IMR-90 (cell line): ENCODE measurements around the gene MDM4. TPM values are rescaled to one million over a fixed set of nuclear protein-coding genes. Genes with fewer than 3 reads are reported as not detected.

Source experiments
- ATAC-seq: fragments of 200-7000 bp; cut with Tn5 transposase; 2 replicates; pipeline ENCODE4 v1.9.1; 2020; ENCODE audit warnings: low read depth, mild to moderate bottlenecking, moderate library complexity
- BruUV-seq: library from RNA; stranded (reverse); fragments of 400-500 nt; replicated peaks from 2 replicates; lab custom pipeline; 2021; lab: Mats Ljungman, UMichigan
- CTCF ChIA-PET: fragments of 300-600 bp; formaldehyde crosslinking; extraction: SDS; loops from one replicate; lab custom pipeline; 2021; ENCODE audit warnings: antibody characterized with exemption; lab: Yijun Ruan, JAX
- POLR2A ChIA-PET: fragments of 300-600 bp; sonication (Branson Sonifier 250); formaldehyde crosslinking; loops from one replicate; lab custom pipeline; 2022; ENCODE audit warnings: antibody characterized with exemption; ENCODE audit not compliant: unreplicated experiment; lab: Charles Lee
- DNase-seq: peaks from one replicate; pipeline ENCODE4 v3.0.0; 2013
- H2AFZ ChIP-seq: replicated peaks from 2 replicates; pipeline ENCODE3; 2013; ENCODE audit warnings: low read length, mild to moderate bottlenecking; ENCODE audit not compliant: poor library complexity
- H2AK5ac ChIP-seq: 2 replicates; pipeline ENCODE4 v1.6.1; 2013; ENCODE audit warnings: low read depth, low read length, inconsistent platforms
- H2AK9ac ChIP-seq: replicated peaks from 2 replicates; pipeline ENCODE3; 2013; ENCODE audit warnings: mild to moderate bottlenecking, low read depth, low read length, moderate library complexity; ENCODE audit not compliant: poor library complexity
- H2BK120ac ChIP-seq: 2 replicates; pipeline ENCODE4 v1.6.1; 2013; ENCODE audit warnings: low read depth, low read length, inconsistent platforms
- H2BK15ac ChIP-seq: 3 replicates; pipeline ENCODE4 v1.6.1; 2013; ENCODE audit warnings: low read depth, low read length, inconsistent platforms
- H2BK20ac ChIP-seq: 2 replicates; pipeline ENCODE4 v1.6.1; 2013; ENCODE audit warnings: low read depth, mild to moderate bottlenecking, inconsistent platforms, low read length, moderate library complexity
- H2BK5ac ChIP-seq: 2 replicates; pipeline ENCODE4 v1.6.1; 2013; ENCODE audit warnings: mild to moderate bottlenecking, low read depth, low read length, inconsistent platforms; ENCODE audit not compliant: poor library complexity, severe bottlenecking
- H3K14ac ChIP-seq: replicated peaks from 2 replicates; pipeline ENCODE4 v1.6.1; 2013; ENCODE audit warnings: low read depth, low read length, inconsistent platforms
- H3K18ac ChIP-seq: 2 replicates; pipeline ENCODE4 v1.6.1; 2013; ENCODE audit warnings: low read depth, low read length, control low read depth
- H3K23ac ChIP-seq: 2 replicates; pipeline ENCODE4 v1.6.1; 2013; ENCODE audit warnings: low read depth, low read length, inconsistent platforms
- H3K27ac ChIP-seq: 2 replicates; pipeline ENCODE4 v1.5.1; 2013; ENCODE audit warnings: mild to moderate bottlenecking, control low read depth, low read length; ENCODE audit not compliant: insufficient read depth
- H3K27me3 ChIP-seq: 2 replicates; pipeline ENCODE4 v1.6.1; 2013; ENCODE audit warnings: low read length; ENCODE audit not compliant: control insufficient read depth, insufficient read depth
- H3K36me3 ChIP-seq: 2 replicates; pipeline ENCODE4 v1.6.1; 2013; ENCODE audit warnings: low read length, mixed read lengths; ENCODE audit not compliant: control insufficient read depth, insufficient read depth
- H3K4ac ChIP-seq: 2 replicates; pipeline ENCODE4 v1.6.1; 2013; ENCODE audit warnings: low read depth, low read length, inconsistent platforms
- H3K4me1 ChIP-seq: 2 replicates; pipeline ENCODE4 v1.6.1; 2013; ENCODE audit warnings: low read length, mixed read lengths; ENCODE audit not compliant: control insufficient read depth, insufficient read depth
- H3K4me2 ChIP-seq: 2 replicates; pipeline ENCODE4 v1.6.1; 2013; ENCODE audit warnings: low read depth, mild to moderate bottlenecking, control low read depth, low read length, moderate library complexity
- H3K4me3 ChIP-seq: 2 replicates; pipeline ENCODE4 v1.5.1; 2013; ENCODE audit warnings: low read depth, mild to moderate bottlenecking, control low read depth, low read length, moderate library complexity; ENCODE audit not compliant: insufficient read depth
- H3K56ac ChIP-seq: 2 replicates; pipeline ENCODE4 v1.6.1; 2013; ENCODE audit warnings: low read length, inconsistent platforms; ENCODE audit not compliant: insufficient read depth; ENCODE audit errors: extremely low read depth
- H3K79me1 ChIP-seq, 2 experiments: 2 replicates each; pipeline ENCODE4 v1.6.1; 2013; ENCODE audit warnings: low read length in 2 of 2, inconsistent platforms in 1 of 2, low read depth in 1 of 2
- H3K9ac ChIP-seq: 2 replicates; pipeline ENCODE4 v1.6.1; 2013; ENCODE audit warnings: low read depth, low read length, control low read depth
- H3K9me1 ChIP-seq: 2 replicates; pipeline ENCODE4 v1.6.1; 2013; ENCODE audit warnings: low read length, inconsistent platforms; ENCODE audit not compliant: insufficient read depth
- H3K9me3 ChIP-seq: 2 replicates; pipeline ENCODE4 v1.6.1; 2013; ENCODE audit warnings: low read length; ENCODE audit not compliant: control insufficient read depth, insufficient read depth
- H4K20me1 ChIP-seq: 2 replicates; pipeline ENCODE4 v1.6.1; 2013; ENCODE audit warnings: low read length, inconsistent platforms; ENCODE audit not compliant: insufficient read depth
- H4K5ac ChIP-seq: 2 replicates; pipeline ENCODE4 v1.6.1; 2013; ENCODE audit warnings: mild to moderate bottlenecking, low read depth, low read length, control low read depth
- H4K8ac ChIP-seq, 2 experiments: 2 replicates each; pipeline ENCODE4 v1.6.1; 2013; ENCODE audit warnings: low read depth in 2 of 2, low read length in 2 of 2, control low read depth in 1 of 2, inconsistent platforms in 1 of 2
- H4K91ac ChIP-seq: 2 replicates; pipeline ENCODE4 v1.6.1; 2013; ENCODE audit warnings: low read depth, low read length, inconsistent platforms; ENCODE audit not compliant: insufficient read depth
- BHLHE40 ChIP-seq: fragments of 150-350 bp; IDR thresholded peaks from 2 replicates; pipeline ENCODE4 v1.6.1; 2016; ENCODE audit warnings: mild to moderate bottlenecking, low read depth, low read length
- CEBPB ChIP-seq: IDR thresholded peaks from 2 replicates; pipeline ENCODE4 v1.6.1; 2012; ENCODE audit warnings: low read depth, low read length, improper control_type of control experiment
- CHD1 ChIP-seq: IDR thresholded peaks from 2 replicates; pipeline ENCODE4 v1.6.1; 2012; ENCODE audit warnings: low read depth, low read length, improper control_type of control experiment
- FOS ChIP-seq: fragments of 150-350 bp; IDR thresholded peaks from 2 replicates; pipeline ENCODE4 v1.6.1; 2016; ENCODE audit warnings: low read depth, low read length
- MAFK ChIP-seq: IDR thresholded peaks from 2 replicates; pipeline ENCODE4 v1.6.1; 2012; ENCODE audit warnings: low read depth, low read length, improper control_type of control experiment
- MXI1 ChIP-seq: IDR thresholded peaks from 2 replicates; pipeline ENCODE4 v1.6.1; 2012; ENCODE audit warnings: low read depth, mild to moderate bottlenecking, low read length, moderate library complexity, borderline replicate concordance
- NFE2L2 ChIP-seq: fragments of 150-350 bp; IDR thresholded peaks from 2 replicates; pipeline ENCODE4 v1.6.1; 2016; ENCODE audit warnings: low read depth, mild to moderate bottlenecking, low read length
- POLR2A ChIP-seq: IDR thresholded peaks from 2 replicates; pipeline ENCODE4 v1.6.1; 2012; ENCODE audit warnings: mild to moderate bottlenecking, low read depth, low read length
- RCOR1 ChIP-seq: IDR thresholded peaks from 2 replicates; pipeline ENCODE4 v1.6.1; 2012; ENCODE audit warnings: mild to moderate bottlenecking, low read length, improper control_type of control experiment; ENCODE audit not compliant: insufficient replicate concordance
- RFX5 ChIP-seq: IDR thresholded peaks from 2 replicates; pipeline ENCODE4 v1.8.0; 2012; ENCODE audit warnings: low read depth, mild to moderate bottlenecking, low read length, moderate library complexity
- SMC3 ChIP-seq: fragments of 150-350 bp; IDR thresholded peaks from 2 replicates; pipeline ENCODE4 v1.6.1; 2016; ENCODE audit warnings: low read depth, mild to moderate bottlenecking, antibody characterized with exemption, low read length, moderate library complexity
- WGBS, 2 experiments: methylation state at CpG; one replicate each; pipeline versions ENCODE4 v1.1.5 to v1.1.7; 2013; ENCODE audit warnings: missing lambda C conversion rate in 2 of 2; ENCODE audit not compliant: insufficient read length in 1 of 2; ENCODE audit errors: extremely low coverage in 2 of 2; 5-methylcytosine and 5-hydroxymethylcytosine counted together
- dilution Hi-C: fragments of 300-500 bp; cut with HindIII; formaldehyde crosslinking; loops from one replicate; pipeline ENCODE4 v1.14.3; 2018; ENCODE audit warnings: low sequenced_read_pairs; ENCODE audit not compliant: unreplicated experiment
- in situ Hi-C: fragments of 300-500 bp; cut with MboI; formaldehyde crosslinking; loops from 3 replicates; pipeline ENCODE4 v1.14.3; 2019; ENCODE audit warnings: low sequenced_read_pairs, inconsistent platforms, mixed read lengths
- intact Hi-C: fragments of 100-400 bp; cut with micrococcal nuclease; formaldehyde crosslinking; loops from 2 replicates; pipeline ENCODE4 v1.10.0; 2022
- polyA plus RNA-seq, 3 experiments: library from polyadenylated mRNA; depleted of rRNA; stranded (reverse); fragments of >200 nt; gene quantifications; 2 replicates each; pipeline ENCODE4 v1.2.3, GENCODE V29; 2012; ENCODE audit warnings: low replicate concordance in 1 of 3
- total RNA-seq: library from RNA; depleted of rRNA; stranded (reverse); fragments of >200 nt; gene quantifications from 2 replicates; pipeline ENCODE4 v1.2.3, GENCODE V29; 2012
- TF ChIP-seq, protein P1 (sequence below): conservative IDR thresholded peaks from 2 replicates; pipeline ENCODE4 v1.5.1; 2012; ENCODE audit warnings: mild to moderate bottlenecking, low read depth, low read length, improper control_type of control experiment

Gene MDM4
- total and polyA plus RNA-seq, 2 of the 4 experiments (the other 2 are of a cell fraction) = 7.4 to 20.1 TPM

DNA sequence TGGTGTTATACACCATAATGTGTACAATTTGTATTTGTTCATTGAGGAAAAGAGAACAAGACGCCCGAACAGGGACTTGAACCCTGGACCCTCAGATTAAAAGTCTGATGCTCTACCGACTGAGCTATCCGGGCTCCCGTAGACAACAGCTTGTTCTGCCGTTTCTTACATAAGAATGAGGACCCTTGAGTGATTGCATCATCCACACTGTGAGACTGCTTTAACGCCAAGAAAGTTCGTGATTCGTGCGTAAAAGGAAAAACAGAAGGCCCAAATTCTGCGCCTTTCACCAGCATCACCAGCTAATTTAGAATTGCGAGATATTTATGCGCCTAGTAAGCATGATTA, 9.3 kb upstream of the MDM4 start:
- H3K4me1 ChIP-seq = no peaks in the 10 kb centered on the region
- 0% methylated on average over 5 of the region's 13 CpGs; no CpG with 5 or more reads in 1 of the 2 experiments for WGBS, 2 experiments
- no TSS peak for BruUV-seq
- H4K8ac ChIP-seq = peak overlapping the region; percentile 1 to 94; a peak in 3 of 4 replicates
- peak overlapping the region; percentile 98 for H2BK5ac ChIP-seq
- ChIA-PET CTCF (interaction anchor here (0.6 to 2.7 kb wide), 5 partner anchors 11 to 609 kb away, joined by 3 to 9 read pairs (median 4); no protein-coding TSS in a partner anchor), POLR2A (interaction anchor here (0.6 to 1.6 kb wide), 2 partner anchors 9 to 285 kb away, joined by 3 to 9 read pairs; partner anchors contain the start of gene MDM4)
- H3K56ac ChIP-seq = peak overlapping the region; percentile 97
- peak overlapping the region; percentile 88 for H2AK9ac ChIP-seq
- H3K18ac ChIP-seq = peak overlapping the region; percentile 13; the same call in 1 of the 2 replicates
- H3K4ac ChIP-seq = peak overlapping the region; percentile 91
- 0 out of 2 replicates have a peak, but pooled peaks cover 3% of the 10 kb centered on the region for H3K9me1 ChIP-seq
- peak overlapping the region; percentile 90 for H2AFZ ChIP-seq
- H3K9me3 ChIP-seq = no peaks in the 10 kb centered on the region
- intact Hi-C loops (loop anchor here (2.0 kb wide), 1 partner anchor 300 kb away; no protein-coding TSS in a partner anchor), dilution Hi-C loops (no loop called here), in situ Hi-C loops (no loop called here)
- H4K20me1 ChIP-seq = peaks cover 3% of the 10 kb centered on the region; the same call in 1 of the 2 replicates
- peak overlapping the region; percentile 49 for H3K27ac ChIP-seq
- H4K91ac ChIP-seq = peak overlapping the region; percentile 90; the same call in 1 of the 2 replicates
- no peak overlapping the region for H2BK15ac ChIP-seq
- H3K27me3 ChIP-seq = no peaks in the 10 kb centered on the region
- H2AK5ac ChIP-seq = no peak overlapping the region
- no peaks in the 10 kb centered on the region for H3K36me3 ChIP-seq
- H3K9ac ChIP-seq = peak overlapping the region; percentile 76
- H3K4me3 ChIP-seq = peak overlapping the region; percentile 48
- peak overlapping the region; percentile 84 for H2BK120ac ChIP-seq
- H4K5ac ChIP-seq = 0 out of 2 replicates have a peak overlapping the region, but pooled peaks have one; percentile 6
- H3K23ac ChIP-seq = peak overlapping the region; percentile 94
- TF ChIP-seq MXI1 (no peak), MAFK (no peak), CHD1 (no peak; the same call in 1 of the 2 replicates), POLR2A (no peak; the same call in 1 of the 2 replicates), BHLHE40 (no peak), RFX5 (no peak), FOS (peak; percentile 94), CEBPB (peak; percentile 100), NFE2L2 (no peak), RCOR1 (no peak), SMC3 (no peak)
- TF ChIP-seq, protein P1, sequence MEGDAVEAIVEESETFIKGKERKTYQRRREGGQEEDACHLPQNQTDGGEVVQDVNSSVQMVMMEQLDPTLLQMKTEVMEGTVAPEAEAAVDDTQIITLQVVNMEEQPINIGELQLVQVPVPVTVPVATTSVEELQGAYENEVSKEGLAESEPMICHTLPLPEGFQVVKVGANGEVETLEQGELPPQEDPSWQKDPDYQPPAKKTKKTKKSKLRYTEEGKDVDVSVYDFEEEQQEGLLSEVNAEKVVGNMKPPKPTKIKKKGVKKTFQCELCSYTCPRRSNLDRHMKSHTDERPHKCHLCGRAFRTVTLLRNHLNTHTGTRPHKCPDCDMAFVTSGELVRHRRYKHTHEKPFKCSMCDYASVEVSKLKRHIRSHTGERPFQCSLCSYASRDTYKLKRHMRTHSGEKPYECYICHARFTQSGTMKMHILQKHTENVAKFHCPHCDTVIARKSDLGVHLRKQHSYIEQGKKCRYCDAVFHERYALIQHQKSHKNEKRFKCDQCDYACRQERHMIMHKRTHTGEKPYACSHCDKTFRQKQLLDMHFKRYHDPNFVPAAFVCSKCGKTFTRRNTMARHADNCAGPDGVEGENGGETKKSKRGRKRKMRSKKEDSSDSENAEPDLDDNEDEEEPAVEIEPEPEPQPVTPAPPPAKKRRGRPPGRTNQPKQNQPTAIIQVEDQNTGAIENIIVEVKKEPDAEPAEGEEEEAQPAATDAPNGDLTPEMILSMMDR = no peak
- ATAC-seq (peak; percentile 89), DNase-seq (peak; percentile 92)
- H3K4me2 ChIP-seq = peak overlapping the region; percentile 67
- H2BK20ac ChIP-seq = peak overlapping the region; percentile 67
- H3K79me1 ChIP-seq = no peaks in the 10 kb centered on the region
- peak overlapping the region; percentile 95 for H3K14ac ChIP-seq
